Measurements from ENCODE around the gene PJVK.
A peak's percentile ranks its signal among the peaks of the same experiment; 100 is the strongest.

Gene PJVK

DNA sequence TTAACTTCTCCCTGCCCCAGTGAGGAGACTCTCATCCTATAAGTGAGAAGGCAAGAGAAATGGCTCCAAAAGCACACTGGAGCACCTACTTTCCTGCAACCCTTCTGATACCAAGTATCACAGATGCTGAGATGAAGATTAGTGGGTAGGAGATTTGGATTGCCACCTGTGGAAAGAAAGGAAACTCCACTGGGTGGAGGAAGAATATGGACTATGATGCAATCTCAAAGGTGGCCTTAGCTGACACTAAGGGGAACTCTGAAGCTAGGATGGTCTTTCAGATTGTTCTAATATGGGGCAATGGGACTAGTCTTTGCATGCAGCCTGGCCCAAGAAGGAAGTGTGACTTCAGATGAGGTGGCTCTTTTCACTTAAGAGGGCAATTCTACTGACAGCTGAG, 21.8 kb upstream of the PJVK start:
- H3K4me3 ChIP-seq (ENCODE audit: low read length), result no peak overlapping the region
- no peak for DNase-seq (ENCODE audit: low read depth)
- TF ChIP-seq CTCF (IDR thresholded peaks at IDR 0.05; ENCODE audit: insufficient read depth, low read depth, low read length, missing control alignments), result no peak

DNA sequence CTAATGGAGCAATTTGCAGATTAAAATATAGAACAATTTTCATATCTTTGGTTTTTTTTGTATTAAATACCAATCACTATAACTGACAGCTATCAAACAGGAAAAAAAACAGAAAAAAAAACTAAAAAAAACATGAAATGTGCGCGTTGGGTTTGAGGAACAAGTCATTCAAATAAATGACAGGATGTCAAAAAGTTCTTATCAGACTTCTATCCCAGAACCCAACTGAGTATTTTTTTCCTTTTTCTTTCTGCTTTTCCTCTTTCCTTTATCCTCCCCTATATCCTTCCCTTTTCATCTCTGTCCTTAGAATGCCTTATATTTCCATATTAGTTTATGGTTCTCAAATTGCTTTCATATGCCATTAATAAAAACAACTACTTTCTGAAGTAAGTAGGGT, 14.5 kb upstream of the PJVK start:
- no peak overlapping the region for H3K4me3 ChIP-seq (ENCODE audit: low read length)
- DNase-seq (ENCODE audit: low read depth), result no peak
- no peak for TF ChIP-seq CTCF (IDR thresholded peaks at IDR 0.05; ENCODE audit: insufficient read depth, low read depth, low read length, missing control alignments)

DNA sequence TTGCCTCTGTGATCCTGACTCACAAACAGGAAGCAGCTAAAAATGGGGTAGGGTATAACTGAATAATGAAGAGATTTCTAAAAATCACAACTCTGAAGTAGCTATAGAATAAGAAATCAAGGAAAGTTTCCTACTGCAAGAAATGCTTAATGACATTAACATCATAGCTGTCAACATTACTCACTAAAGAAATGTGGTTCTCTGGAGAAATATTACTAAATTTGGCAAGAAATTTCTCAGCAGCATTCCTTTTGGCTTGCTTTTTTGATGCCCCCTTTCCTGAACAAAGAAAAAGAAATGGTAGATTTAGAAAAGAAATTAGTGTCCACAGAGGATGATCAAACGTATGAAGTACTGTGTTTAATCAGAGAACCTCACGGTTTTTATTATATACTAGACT, 9.8 kb upstream of the PJVK start:
- no peak overlapping the region for H3K4me3 ChIP-seq (ENCODE audit: low read length)
- DNase-seq (ENCODE audit: low read depth), result no peak
- no peak for TF ChIP-seq CTCF (IDR thresholded peaks at IDR 0.05; ENCODE audit: insufficient read depth, low read depth, low read length, missing control alignments)

- H3K4me3 ChIP-seq (ENCODE audit: low read length), result peak overlapping the region; percentile 73
- DNase-seq (ENCODE audit: low read depth), result no peak
- TF ChIP-seq CTCF (IDR thresholded peaks at IDR 0.05; ENCODE audit: insufficient read depth, low read depth, low read length, missing control alignments), result no peak
Observed at GRCh38 chr2:178448968-178449661, 2.1 kb upstream of the PJVK start.

- peak overlapping the region; percentile 73 for H3K4me3 ChIP-seq (ENCODE audit: low read length)
- peak; percentile 17 for DNase-seq (ENCODE audit: low read depth)
- TF ChIP-seq CTCF (IDR thresholded peaks at IDR 0.05; ENCODE audit: insufficient read depth, low read depth, low read length, missing control alignments), result no peak
Observed at GRCh38 chr2:178449700-178450523, 1.3 kb upstream of the PJVK start.

GRCh38 chr2:178450524-178450773, 729 bp upstream of the PJVK start:
- DNase-seq (ENCODE audit: low read depth), result peak; percentile 71
- no peak for TF ChIP-seq CTCF (IDR thresholded peaks at IDR 0.05; ENCODE audit: insufficient read depth, low read depth, low read length, missing control alignments)
- H3K4me3 ChIP-seq (ENCODE audit: low read length), result peak overlapping the region; percentile 73

- no peak overlapping the region for H3K4me3 ChIP-seq (ENCODE audit: low read length)
- no peak for TF ChIP-seq CTCF (IDR thresholded peaks at IDR 0.05; ENCODE audit: insufficient read depth, low read depth, low read length, missing control alignments)
- DNase-seq (ENCODE audit: low read depth), result no peak
Observed at GRCh38 chr2:178452334-178452733, 1.2 kb downstream of the PJVK start.
